Activated B cell treated with CpG ODN at 0.5 μM for 24 hours (primary cell): Measurements from ENCODE around the gene ZNF281. TPM values are rescaled to one million over a fixed set of nuclear protein-coding genes. Genes with fewer than 3 reads are reported as not detected.
A peak's percentile ranks its signal among the peaks of the same experiment; 100 is the strongest.

Source experiments
- ATAC-seq: fragments of 200-7000 bp; cut with Tn5 transposase; one replicate; pipeline ENCODE4 v1.10.0; 2021; ENCODE audit warnings: low read depth, mild to moderate bottlenecking, moderate library complexity
- CTCF ChIA-PET: fragments of 350-600 bp; sonication (Branson Sonifier 250); formaldehyde crosslinking; loops from one replicate; lab custom pipeline; 2021; ENCODE audit warnings: antibody characterized with exemption; lab: Charles Lee
- POLR2A ChIA-PET: fragments of 350-600 bp; sonication (Branson Sonifier 250); formaldehyde crosslinking; loops from one replicate; lab custom pipeline; 2021; ENCODE audit warnings: antibody characterized with exemption; lab: Charles Lee
- DNase-seq: peaks from one replicate; pipeline ENCODE4 v3.0.0; 2022
- H3K27ac Mint-ChIP-seq: one replicate; pipeline ENCODE4 v1.8.0; 2020; ENCODE audit warnings: mixed read lengths
- H3K27me3 Mint-ChIP-seq: one replicate; pipeline ENCODE4 v1.8.0; 2021; ENCODE audit warnings: mixed read lengths
- H3K36me3 Mint-ChIP-seq: one replicate; pipeline ENCODE4 v1.8.0; 2021; ENCODE audit warnings: low read depth, mixed read lengths
- H3K4me1 Mint-ChIP-seq: one replicate; pipeline ENCODE4 v1.8.0; 2021; ENCODE audit warnings: mixed read lengths
- H3K4me3 Mint-ChIP-seq: one replicate; pipeline ENCODE4 v1.8.0; 2020; ENCODE audit warnings: mild to moderate bottlenecking, mixed read lengths
- H3K9me3 Mint-ChIP-seq: one replicate; pipeline ENCODE4 v1.8.0; 2020; ENCODE audit warnings: mixed read lengths
- intact Hi-C: fragments of 100-400 bp; cut with micrococcal nuclease; formaldehyde crosslinking; loops from one replicate; pipeline ENCODE4 v1.15.1; 2024
- total RNA-seq: library from RNA; stranded (reverse); gene quantifications from 2 replicates; pipeline ENCODE4 v1.2.3, GENCODE V29; 2022
- TF ChIP-seq, protein P1 (sequence below): fragments of 200-600 bp; IDR thresholded peaks from one replicate; pipeline ENCODE4 v1.8.0; 2022; ENCODE audit warnings: antibody characterized with exemption, mild to moderate bottlenecking

The ZNF281 gene
- total RNA-seq, 1 donor from 2014 or later = 31.2 TPM

DNA sequence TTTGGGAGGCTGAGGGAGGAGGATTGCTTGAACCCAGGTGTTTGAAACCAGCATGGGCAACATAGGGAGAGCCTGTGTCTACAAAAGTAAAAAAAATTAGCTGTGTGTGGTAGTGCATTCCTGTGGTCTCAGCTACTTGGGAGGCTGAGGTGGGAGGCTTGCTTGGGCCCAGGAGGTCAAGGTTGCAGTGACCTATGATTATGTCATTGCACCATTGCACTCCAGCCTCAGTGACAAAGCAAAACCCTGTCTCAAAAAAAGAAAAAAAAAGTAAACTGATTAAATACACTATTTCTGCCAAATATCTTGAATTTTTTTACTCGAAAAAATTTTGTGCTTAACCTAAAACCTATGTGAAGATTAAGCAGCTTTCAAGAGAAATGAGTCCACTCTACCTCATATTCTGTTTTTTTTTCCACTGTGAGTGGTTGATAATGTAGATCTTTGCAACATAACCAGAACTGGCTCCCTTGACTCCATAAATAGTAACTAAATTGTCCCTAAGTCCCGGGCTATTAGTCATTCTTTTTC, 19.4 kb upstream of the ZNF281 start:
- DNase-seq (no peak), ATAC-seq (no peak)
- Mint-ChIP-seq H3K36me3 (no peaks in the 10 kb centered on the region), H3K9me3 (no peaks in the 10 kb centered on the region), H3K27me3 (no peaks in the 10 kb centered on the region), H3K4me1 (peaks cover 8% of the 10 kb centered on the region), H3K27ac (no peak overlapping the region), H3K4me3 (no peak overlapping the region)
- intact Hi-C loops = loop anchor here (2.0 kb wide), 1 partner anchor 20 kb away; no protein-coding TSS in a partner anchor
- POLR2A ChIA-PET = no interaction called here
- CTCF ChIA-PET = interaction anchor here (1.2 kb wide), 1 partner anchor 9 kb away, joined by 3 read pairs; no protein-coding TSS in a partner anchor
- TF ChIP-seq, protein P1, sequence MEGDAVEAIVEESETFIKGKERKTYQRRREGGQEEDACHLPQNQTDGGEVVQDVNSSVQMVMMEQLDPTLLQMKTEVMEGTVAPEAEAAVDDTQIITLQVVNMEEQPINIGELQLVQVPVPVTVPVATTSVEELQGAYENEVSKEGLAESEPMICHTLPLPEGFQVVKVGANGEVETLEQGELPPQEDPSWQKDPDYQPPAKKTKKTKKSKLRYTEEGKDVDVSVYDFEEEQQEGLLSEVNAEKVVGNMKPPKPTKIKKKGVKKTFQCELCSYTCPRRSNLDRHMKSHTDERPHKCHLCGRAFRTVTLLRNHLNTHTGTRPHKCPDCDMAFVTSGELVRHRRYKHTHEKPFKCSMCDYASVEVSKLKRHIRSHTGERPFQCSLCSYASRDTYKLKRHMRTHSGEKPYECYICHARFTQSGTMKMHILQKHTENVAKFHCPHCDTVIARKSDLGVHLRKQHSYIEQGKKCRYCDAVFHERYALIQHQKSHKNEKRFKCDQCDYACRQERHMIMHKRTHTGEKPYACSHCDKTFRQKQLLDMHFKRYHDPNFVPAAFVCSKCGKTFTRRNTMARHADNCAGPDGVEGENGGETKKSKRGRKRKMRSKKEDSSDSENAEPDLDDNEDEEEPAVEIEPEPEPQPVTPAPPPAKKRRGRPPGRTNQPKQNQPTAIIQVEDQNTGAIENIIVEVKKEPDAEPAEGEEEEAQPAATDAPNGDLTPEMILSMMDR = no peak

DNA sequence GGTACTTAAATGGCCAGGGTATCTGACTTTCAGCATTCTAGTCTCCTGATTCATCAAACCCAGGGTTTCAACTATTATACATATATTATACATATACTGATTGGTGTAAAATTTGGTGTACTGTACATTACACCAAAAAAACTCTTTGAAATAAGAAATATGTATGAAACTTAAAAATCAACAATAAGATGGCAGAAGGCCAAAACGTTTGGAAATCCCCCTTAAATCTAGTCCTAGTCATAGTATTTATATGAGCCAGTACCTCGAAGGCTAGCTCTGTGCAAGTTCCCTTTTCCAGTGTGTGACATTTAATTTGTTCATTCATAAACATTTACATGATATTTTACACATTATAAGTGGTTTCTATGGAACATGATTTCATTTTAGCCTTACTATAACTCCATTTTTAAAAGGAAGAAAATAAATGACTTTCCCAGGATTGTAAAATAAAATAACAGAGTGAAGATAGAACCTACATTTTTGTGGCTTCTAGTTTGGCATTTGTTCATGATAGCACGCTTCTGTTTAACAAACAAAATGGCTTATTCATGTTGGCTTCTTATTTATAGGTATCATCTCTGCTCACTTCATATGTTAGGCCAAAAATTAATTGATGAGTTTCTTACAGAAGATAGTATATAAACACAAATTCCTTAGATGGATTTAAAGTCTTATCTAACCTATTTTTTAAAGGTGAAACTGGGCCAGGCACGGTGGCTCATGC, 18.8 kb upstream of the ZNF281 start:
- ChIA-PET POLR2A (no interaction called here), CTCF (interaction anchor here (1.2 kb wide), 1 partner anchor 9 kb away, joined by 3 read pairs; no protein-coding TSS in a partner anchor)
- Mint-ChIP-seq H3K4me1 (peaks cover 8% of the 10 kb centered on the region), H3K27me3 (no peaks in the 10 kb centered on the region), H3K9me3 (no peaks in the 10 kb centered on the region), H3K36me3 (no peaks in the 10 kb centered on the region), H3K27ac (no peak overlapping the region), H3K4me3 (no peak overlapping the region)
- TF ChIP-seq, protein P1 = no peak
- intact Hi-C loops = loop anchor here (2.0 kb wide), 1 partner anchor 20 kb away; no protein-coding TSS in a partner anchor
- ATAC-seq (peak; percentile 64), DNase-seq (no peak)

DNA sequence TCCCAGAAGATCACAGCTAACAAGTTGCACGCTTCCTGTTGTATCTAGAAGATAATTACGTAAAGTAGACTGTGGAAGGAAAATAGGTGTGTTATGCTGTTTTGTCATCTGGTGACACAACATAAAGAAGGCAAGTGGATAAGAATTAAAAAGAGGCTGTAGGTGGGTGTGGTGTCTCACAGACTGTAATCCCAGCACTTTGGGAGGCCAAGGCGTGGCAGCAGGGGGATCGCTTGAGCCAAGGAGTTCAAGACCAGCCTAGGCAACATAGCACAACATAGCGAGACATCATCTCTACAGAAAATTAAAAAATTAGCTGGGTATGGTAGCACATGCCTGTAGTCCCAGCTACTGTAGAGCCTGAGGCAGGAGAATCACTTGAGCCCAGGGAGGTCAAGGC, 17.9 kb upstream of the ZNF281 start:
- H3K27me3 Mint-ChIP-seq = no peaks in the 10 kb centered on the region
- H3K4me3 Mint-ChIP-seq = no peak overlapping the region
- ChIA-PET CTCF (no interaction called here), POLR2A (no interaction called here)
- H3K36me3 Mint-ChIP-seq = no peaks in the 10 kb centered on the region
- DNase-seq (no peak), ATAC-seq (no peak)
- intact Hi-C loops = loop anchor here (2.0 kb wide), 1 partner anchor 21 kb away; no protein-coding TSS in a partner anchor
- TF ChIP-seq, protein P1 = no peak
- no peaks in the 10 kb centered on the region for H3K9me3 Mint-ChIP-seq
- no peak overlapping the region for H3K27ac Mint-ChIP-seq
- peaks cover 8% of the 10 kb centered on the region for H3K4me1 Mint-ChIP-seq

DNA sequence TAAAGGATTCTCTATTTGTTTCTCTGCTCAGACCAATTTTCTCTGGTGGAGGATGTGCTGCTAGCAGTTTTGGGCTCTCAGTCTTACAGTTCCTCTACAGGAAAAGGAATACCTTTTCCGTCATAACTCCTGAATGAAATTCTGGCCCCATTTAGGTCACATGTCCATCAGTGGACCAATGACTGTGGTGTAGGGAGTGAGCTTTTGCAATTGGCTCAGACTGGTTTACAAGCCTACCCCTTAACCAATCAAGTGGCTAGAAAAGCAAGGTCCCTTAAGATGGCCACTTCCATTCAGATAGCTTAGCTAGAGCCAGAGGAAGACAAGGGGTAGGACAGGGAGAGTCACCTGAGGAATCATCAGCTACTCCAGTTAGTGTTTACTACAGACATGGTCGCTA, 16.4 kb upstream of the ZNF281 start:
- CTCF ChIA-PET = no interaction called here
- TF ChIP-seq, protein P1 = no peak
- ATAC-seq = no peak

DNA sequence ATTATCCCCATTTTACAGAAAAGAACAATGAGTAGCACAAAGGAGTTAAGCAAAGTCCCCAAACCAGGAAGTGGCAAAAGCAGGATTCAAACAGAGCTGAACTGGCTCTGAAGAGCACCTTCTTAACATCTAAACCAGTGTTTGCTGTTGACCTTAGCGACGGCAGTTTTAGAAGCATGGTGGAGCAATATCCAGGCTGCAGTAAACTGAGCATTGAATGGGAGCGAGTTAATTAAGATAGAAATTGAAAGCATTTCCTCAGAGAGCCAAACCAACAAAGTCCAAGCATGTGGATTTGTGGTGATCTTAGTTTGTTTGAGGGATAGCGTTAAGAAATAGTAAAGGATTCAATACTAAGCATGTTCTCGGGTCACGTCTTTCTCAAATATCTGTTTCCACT, 13.4 kb upstream of the ZNF281 start:
- TF ChIP-seq, protein P1 = no peak
- H3K36me3 Mint-ChIP-seq = no peaks in the 10 kb centered on the region
- no peak overlapping the region for H3K27ac Mint-ChIP-seq
- H3K9me3 Mint-ChIP-seq = no peaks in the 10 kb centered on the region
- intact Hi-C loops = no loop called here
- H3K4me1 Mint-ChIP-seq = peaks cover 2% of the 10 kb centered on the region
- no peak for ATAC-seq
- ChIA-PET POLR2A (no interaction called here), CTCF (interaction anchor here (0.6 kb wide), 1 partner anchor 9 kb away, joined by 3 read pairs; no protein-coding TSS in a partner anchor)
- H3K27me3 Mint-ChIP-seq = no peaks in the 10 kb centered on the region
- DNase-seq = no peak
- no peak overlapping the region for H3K4me3 Mint-ChIP-seq

More for the DNA sequence above, 16.4 kb upstream of the ZNF281 start:
- H3K36me3 Mint-ChIP-seq = no peaks in the 10 kb centered on the region
- H3K27ac Mint-ChIP-seq = no peak overlapping the region
- DNase-seq = no peak
- no peak overlapping the region for H3K4me3 Mint-ChIP-seq
- H3K27me3 Mint-ChIP-seq = no peaks in the 10 kb centered on the region
- H3K9me3 Mint-ChIP-seq = no peaks in the 10 kb centered on the region
- intact Hi-C loops = no loop called here
- POLR2A ChIA-PET = no interaction called here
- peaks cover 8% of the 10 kb centered on the region for H3K4me1 Mint-ChIP-seq
